ENCODE measurements around the gene SUN3. TPM values are rescaled to one million over a fixed set of nuclear protein-coding genes. Genes with fewer than 3 reads are reported as not detected.

Gene SUN3
- total RNA-seq, 3 donors from 2014 or later = not detected

DNA sequence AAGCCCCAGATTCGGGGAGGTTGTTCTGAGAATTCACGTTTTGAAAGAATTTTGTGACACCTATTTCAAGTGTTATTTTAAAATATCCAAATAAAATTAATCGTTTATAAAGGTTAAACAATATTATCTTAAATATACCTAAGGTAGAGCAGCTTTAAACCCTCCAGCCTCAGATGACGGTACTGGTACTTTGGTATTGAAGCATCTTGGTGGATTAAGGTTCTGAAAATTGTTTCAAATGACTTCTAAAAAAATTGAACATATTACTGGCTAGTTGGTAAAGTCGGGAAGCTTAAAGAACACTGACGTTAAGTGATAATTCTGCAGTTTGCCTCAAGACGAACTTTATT lies 49.1 kb downstream of the SUN3 start:
- peaks cover 16% of the 10 kb centered on the region for H3K36me3 Mint-ChIP-seq (ENCODE audit: insufficient read depth)
- peaks cover 17% of the 10 kb centered on the region for H3K4me1 Mint-ChIP-seq (ENCODE audit: low read depth)
- ATAC-seq = no peak
- H3K4me3 Mint-ChIP-seq = peak overlapping the region; percentile 94
- DNase-seq = no peak
- H3K9me3 Mint-ChIP-seq = no peaks in the 10 kb centered on the region
- no peaks in the 10 kb centered on the region for H3K27me3 Mint-ChIP-seq (ENCODE audit: low read depth)

DNA sequence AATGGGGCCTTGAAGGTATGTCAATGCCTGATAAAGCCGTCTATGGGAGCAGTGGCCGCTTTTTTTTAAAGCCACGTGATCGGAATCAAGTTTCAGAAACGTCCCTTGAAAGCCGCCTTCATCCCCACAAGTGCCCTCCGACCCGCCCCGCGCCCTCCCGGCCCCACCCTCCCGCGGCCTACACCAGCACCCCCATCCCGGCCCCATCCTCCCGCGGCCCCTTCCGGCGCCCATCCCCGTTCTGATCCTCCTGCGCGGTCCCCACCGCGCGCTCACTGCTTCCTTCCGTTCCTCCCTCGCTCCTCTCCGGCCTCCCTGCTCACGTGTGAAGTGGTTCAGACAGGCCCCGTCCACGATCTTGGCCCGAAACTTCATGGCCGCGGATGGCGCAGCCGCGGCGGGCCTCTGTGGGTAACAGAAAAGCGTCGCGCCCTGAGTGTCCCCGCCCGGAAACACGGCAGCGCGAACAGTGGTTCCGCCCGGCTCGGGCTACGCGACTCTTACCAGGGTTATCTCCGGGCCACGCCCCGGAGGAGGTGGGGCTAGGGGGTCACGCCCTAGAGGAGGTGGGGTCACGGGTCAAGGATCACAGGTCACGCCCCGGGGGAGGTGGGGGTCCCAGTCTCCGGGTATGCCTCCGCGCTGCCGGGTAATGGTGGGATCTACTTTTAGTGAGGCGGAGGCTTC lies 49.6 kb downstream of the SUN3 start, which contains the start of gene HUS1:
Gene HUS1 (minus strand): TSS at position 471 of the 687 bp plus-strand sequence. CDS start 96 bp downstream, at position 375.
- Mint-ChIP-seq H3K9me3 (no peaks in the 10 kb centered on the region), H3K4me3 (peak within 1 kb of the TSS; percentile 94), H3K27me3 (ENCODE audit: low read depth) (no peaks in the 10 kb centered on the region), H3K36me3 (ENCODE audit: insufficient read depth) (peaks cover 21% of the 10 kb centered on the region), H3K4me1 (ENCODE audit: low read depth) (peaks cover 18% of the 10 kb centered on the region)
- ATAC-seq (peak; percentile 98), DNase-seq (peak; percentile 90)

DNA sequence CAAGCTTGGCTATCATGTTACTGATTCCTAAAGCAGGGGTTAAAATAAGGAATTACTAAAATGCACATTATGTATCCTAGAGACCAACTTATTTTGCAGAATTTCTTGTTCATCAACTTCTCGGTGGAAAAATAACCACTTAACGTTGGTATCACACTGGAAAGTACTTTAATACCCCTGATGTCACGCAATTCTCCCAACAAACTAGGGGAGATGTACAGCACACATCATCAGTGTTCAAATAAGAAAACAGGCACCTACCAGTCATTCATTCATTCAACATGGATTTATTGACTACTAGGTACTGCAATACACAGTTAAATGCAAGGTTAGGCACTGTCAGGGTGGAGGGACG lies 50.1 kb downstream of the SUN3 start:
- Mint-ChIP-seq H3K36me3 (ENCODE audit: insufficient read depth) (peaks cover 26% of the 10 kb centered on the region), H3K27me3 (ENCODE audit: low read depth) (no peaks in the 10 kb centered on the region), H3K4me1 (ENCODE audit: low read depth) (peaks cover 24% of the 10 kb centered on the region), H3K4me3 (peak overlapping the region; percentile 94), H3K9me3 (no peaks in the 10 kb centered on the region)
- no peak for ATAC-seq
- no peak for DNase-seq

DNA sequence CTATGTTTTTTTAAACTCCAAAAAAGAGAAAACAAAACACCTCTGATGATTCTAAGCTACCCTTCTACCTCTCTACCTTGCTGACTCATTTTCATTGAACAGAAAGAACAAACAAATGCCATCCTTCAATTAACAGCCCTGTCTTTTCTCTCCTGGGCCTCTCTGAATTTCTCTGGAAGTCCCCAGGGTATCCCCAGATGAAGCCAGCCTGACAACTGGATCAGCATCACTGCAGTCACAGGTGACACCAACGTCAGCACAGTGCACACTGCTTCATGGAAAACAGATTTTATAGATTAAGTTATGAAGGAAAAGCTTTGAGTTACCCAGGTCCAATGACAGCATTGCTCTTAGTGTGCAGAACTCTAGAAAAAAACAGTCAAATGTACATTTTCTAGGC lies 55.2 kb downstream of the SUN3 start:
- ATAC-seq (peak; percentile 47), DNase-seq (no peak)
- H3K36me3 Mint-ChIP-seq (ENCODE audit: insufficient read depth) = peaks cover 51% of the 10 kb centered on the region
- no peaks in the 10 kb centered on the region for H3K27me3 Mint-ChIP-seq (ENCODE audit: low read depth)
- H3K9me3 Mint-ChIP-seq = no peaks in the 10 kb centered on the region
- H3K4me3 Mint-ChIP-seq = no peak overlapping the region
- peaks cover 49% of the 10 kb centered on the region for H3K4me1 Mint-ChIP-seq (ENCODE audit: low read depth)

DNA sequence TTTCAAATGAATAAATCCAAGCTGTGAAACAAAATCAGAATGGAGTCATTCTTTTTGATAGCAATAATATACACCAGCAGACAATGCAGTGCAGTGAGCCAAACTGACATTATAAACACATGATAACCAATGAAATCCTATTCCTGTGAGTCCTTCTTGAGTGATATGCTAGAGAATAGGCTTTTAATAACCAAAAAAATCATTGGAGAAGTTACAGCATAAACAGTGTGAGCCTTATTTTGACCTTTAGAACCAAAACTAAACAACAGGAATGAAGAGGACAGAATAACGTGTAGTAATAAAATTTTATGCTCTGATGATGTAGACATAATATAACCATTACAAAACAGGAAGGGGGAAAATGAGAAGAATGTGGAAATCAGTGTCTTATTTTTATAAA lies 58.1 kb downstream of the SUN3 start:
- DNase-seq = no peak
- H3K4me3 Mint-ChIP-seq = no peak overlapping the region
- no peaks in the 10 kb centered on the region for H3K27me3 Mint-ChIP-seq (ENCODE audit: low read depth)
- H3K9me3 Mint-ChIP-seq = no peaks in the 10 kb centered on the region
- H3K36me3 Mint-ChIP-seq (ENCODE audit: insufficient read depth) = peaks cover 55% of the 10 kb centered on the region
- ATAC-seq = no peak
- H3K4me1 Mint-ChIP-seq (ENCODE audit: low read depth) = peaks cover 43% of the 10 kb centered on the region

DNA sequence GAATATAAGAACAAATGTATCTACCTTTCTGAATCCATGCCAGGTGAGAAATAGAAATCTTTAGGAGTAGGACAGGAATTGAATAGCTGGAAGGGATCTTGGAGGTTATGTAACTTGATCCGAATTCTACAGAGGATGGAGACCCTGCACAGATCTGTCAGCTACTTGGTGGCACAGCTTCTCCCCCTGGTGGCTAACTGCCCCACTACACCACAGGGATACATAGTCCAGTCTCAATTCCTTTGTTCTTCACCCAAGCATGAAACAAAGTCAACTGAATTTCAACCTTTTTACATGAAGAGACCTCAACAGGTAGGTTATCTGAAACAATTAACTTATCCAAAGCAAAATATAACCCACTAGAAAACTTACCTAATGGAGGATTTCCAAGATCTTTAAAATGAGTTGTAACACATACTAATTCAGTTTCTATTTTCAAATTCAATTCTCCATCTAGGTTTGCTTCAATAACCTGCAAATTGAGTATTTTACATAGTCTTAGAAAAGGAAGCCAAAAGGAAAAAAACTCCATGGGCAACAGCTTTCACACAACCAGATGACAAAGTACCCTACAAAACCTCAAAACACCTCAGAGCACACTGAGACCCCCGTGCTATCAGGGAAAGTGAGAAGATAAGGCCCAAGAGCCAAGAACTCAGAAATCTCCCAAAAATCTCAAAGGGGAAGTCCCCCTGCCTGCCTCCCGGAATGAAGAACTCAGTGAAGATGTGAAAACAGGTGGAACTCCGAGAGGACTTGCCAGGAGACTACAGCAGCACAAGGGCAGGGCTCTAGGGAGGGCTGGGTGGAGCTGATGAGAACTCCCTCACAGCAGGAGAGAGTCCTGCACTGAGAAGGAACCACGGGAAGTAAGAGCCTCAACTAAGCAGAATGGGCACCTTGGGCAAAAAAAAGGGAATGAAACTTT lies 59.8 kb downstream of the SUN3 start:
- DNase-seq (peak; percentile 38), ATAC-seq (peak; percentile 76 to 80)
- Mint-ChIP-seq H3K36me3 (ENCODE audit: insufficient read depth) (peaks cover 61% of the 10 kb centered on the region), H3K27me3 (ENCODE audit: low read depth) (no peaks in the 10 kb centered on the region), H3K9me3 (no peaks in the 10 kb centered on the region), H3K4me1 (ENCODE audit: low read depth) (peaks cover 40% of the 10 kb centered on the region), H3K4me3 (no peak overlapping the region)

DNA sequence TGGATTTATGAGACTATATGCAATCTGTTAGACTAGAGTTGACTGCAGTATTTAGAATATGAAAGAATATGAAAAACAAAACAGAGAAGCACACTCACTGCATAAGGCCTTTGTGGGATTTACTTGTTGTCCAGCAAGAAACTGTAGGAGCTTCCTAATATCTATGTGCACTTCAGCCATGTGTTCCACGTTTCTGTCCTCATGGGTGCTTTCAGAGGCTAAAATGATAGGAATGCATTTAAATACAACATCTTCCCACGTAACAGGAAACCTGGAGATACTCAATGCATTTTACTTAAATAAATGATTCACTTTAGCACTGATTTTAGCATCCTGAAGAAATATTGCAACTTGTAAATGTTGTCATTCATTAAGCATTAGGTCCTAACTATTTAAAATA lies 61.2 kb downstream of the SUN3 start:
- H3K36me3 Mint-ChIP-seq (ENCODE audit: insufficient read depth) = peaks cover 56% of the 10 kb centered on the region
- no peak for DNase-seq

DNA sequence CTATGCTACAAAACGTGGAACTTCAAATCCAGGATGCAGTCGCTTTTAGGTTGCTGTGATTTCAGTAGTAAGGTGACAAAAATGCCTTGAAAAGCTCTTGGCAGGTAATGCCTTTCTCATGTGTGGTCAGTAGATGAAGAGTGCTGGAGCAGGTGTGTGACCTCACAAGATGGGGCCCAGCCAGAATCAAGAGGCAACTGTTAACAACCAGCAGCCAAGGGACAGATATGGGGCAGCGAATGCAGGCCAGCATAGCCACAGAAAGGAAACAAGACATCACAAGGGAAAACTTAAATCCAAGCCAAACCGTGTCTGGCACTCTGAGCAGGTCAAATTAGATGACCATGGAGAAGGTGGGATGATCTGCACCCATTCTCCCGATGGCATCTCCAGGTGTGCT lies 61.8 kb downstream of the SUN3 start:
- Mint-ChIP-seq H3K4me1 (ENCODE audit: low read depth) (peaks cover 24% of the 10 kb centered on the region), H3K9me3 (no peaks in the 10 kb centered on the region), H3K27me3 (ENCODE audit: low read depth) (no peaks in the 10 kb centered on the region), H3K36me3 (ENCODE audit: insufficient read depth) (peaks cover 55% of the 10 kb centered on the region), H3K4me3 (no peak overlapping the region)
- ATAC-seq (no peak), DNase-seq (no peak)

More for the DNA sequence above, 61.2 kb downstream of the SUN3 start:
- H3K9me3 Mint-ChIP-seq = no peaks in the 10 kb centered on the region
- H3K4me3 Mint-ChIP-seq = no peak overlapping the region
- no peak for ATAC-seq
- H3K27me3 Mint-ChIP-seq (ENCODE audit: low read depth) = no peaks in the 10 kb centered on the region
- peaks cover 27% of the 10 kb centered on the region for H3K4me1 Mint-ChIP-seq (ENCODE audit: low read depth)

DNA sequence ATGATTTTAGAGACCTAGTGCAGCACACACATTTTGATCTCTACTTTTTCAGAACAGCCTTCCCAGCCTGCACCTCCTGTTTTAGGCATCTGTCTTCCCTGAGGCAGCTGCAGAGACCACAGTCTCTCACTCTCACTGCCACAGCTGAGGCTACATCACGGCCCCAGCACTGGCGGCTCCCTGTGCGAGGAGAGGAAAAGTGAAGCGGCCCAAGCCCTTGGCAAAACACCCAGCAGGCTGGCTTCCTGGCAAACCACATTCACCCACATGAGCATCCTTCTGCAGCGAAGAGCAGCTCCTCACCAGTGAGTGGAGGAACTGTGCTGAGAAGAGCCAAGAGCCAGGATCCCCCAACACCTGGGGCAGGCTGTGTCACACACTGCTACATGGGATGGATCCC lies 63.5 kb downstream of the SUN3 start:
- Mint-ChIP-seq H3K9me3 (no peaks in the 10 kb centered on the region), H3K27me3 (ENCODE audit: low read depth) (no peaks in the 10 kb centered on the region), H3K36me3 (ENCODE audit: insufficient read depth) (peaks cover 67% of the 10 kb centered on the region), H3K4me3 (no peak overlapping the region), H3K4me1 (ENCODE audit: low read depth) (peaks cover 19% of the 10 kb centered on the region)
- no peak for DNase-seq
- ATAC-seq = no peak

DNA sequence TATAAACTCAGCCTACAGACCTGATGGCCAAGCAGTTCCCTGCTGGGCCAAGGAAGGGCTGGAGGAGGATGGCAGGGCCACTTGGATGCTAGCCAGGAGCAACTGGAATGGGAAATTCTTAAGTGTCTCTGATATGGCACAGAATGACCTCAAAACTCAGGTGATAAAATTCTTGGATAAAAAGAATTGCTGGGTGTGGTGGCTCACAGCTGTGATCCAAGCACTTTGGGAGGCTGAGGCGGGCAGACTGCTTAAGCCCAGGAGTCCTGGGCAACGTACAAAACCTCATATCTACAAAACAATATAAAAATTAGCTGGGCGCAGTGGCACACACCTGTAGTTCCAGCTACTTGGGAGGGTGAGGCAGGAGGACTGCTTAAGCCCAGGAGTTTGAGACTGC lies 66.6 kb downstream of the SUN3 start:
- Mint-ChIP-seq H3K4me1 (ENCODE audit: low read depth) (peaks cover 7% of the 10 kb centered on the region), H3K36me3 (ENCODE audit: insufficient read depth) (peaks cover 57% of the 10 kb centered on the region), H3K9me3 (no peaks in the 10 kb centered on the region), H3K27me3 (ENCODE audit: low read depth) (no peaks in the 10 kb centered on the region), H3K4me3 (no peak overlapping the region)
- DNase-seq (no peak), ATAC-seq (no peak)

DNA sequence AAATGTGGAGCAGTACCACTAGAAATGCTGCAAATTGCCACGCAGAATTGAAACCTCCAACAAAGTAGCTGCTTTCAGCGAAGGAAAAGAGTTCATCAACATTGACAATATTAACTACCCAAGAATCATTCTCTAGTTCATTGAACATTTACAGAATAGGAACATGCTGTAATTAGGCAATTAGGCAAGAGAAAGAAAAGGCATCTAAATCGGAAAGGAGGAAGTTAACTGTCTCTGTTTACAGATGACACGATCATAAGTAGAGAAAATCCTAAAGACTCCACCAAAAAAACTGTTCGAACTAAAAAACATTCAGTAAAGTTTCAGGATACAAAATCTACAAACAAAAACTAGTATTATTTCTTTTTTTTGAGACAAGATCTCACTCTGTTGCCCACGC lies 71.8 kb downstream of the SUN3 start:
- DNase-seq (no peak), ATAC-seq (no peak)
- Mint-ChIP-seq H3K9me3 (no peaks in the 10 kb centered on the region), H3K4me3 (no peak overlapping the region), H3K36me3 (ENCODE audit: insufficient read depth) (peaks cover 35% of the 10 kb centered on the region), H3K4me1 (ENCODE audit: low read depth) (peaks cover 2% of the 10 kb centered on the region), H3K27me3 (ENCODE audit: low read depth) (no peaks in the 10 kb centered on the region)

DNA sequence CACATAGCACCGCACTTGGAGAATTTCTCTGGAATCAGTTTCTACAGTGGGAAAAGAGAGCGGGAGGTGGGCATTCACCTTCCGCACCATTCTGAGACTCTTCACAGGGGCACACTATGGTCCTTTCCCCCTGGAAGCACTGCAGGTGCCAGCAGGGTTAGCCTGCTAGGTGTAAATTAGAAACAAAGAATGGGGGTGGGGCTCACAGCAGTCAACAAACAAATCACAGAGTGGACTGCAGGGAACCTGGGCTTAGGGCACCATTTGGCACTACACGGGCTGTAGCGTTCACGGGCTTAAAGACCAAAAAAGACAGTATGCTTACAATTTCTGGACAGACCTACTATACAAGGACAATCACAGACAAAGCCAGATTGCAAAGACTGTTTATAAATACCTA lies 72.7 kb downstream of the SUN3 start:
- ATAC-seq (no peak), DNase-seq (no peak)
- H3K9me3 Mint-ChIP-seq = no peaks in the 10 kb centered on the region
- H3K4me3 Mint-ChIP-seq = no peak overlapping the region
- peaks cover 28% of the 10 kb centered on the region for H3K36me3 Mint-ChIP-seq (ENCODE audit: insufficient read depth)
- peaks cover 2% of the 10 kb centered on the region for H3K4me1 Mint-ChIP-seq (ENCODE audit: low read depth)
- no peaks in the 10 kb centered on the region for H3K27me3 Mint-ChIP-seq (ENCODE audit: low read depth)

DNA sequence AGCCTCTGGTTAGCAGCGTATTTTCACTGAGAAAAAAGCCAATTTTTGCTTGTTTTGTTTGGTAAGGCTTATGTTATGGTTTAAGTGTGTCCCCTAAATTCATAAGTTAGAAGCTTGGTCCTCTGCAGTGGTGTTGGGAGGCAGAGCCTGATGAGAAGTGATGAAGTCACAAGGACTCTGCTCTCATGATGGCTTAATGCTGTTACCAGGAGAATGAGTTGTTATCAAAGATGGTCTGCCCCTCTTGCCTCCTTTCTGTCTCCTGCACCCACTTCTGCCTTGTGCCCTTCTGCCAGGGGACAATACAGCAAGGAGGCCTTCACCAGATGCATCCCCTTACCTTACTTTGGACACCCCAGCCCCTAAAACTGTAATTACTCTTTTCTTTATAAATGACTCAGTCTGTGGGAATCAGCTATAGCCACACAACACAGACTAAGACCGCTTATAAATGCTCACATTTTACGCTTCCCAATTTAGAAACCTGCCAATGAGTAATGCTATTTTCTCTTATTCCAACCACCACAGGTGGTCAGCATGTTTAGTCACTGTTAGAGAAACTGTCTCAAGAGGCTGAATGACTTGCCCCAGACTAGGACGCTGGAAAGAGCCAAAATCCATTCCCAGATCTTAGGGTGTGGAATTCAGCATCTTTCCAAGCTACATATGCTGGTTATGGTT lies 74.5 kb downstream of the SUN3 start:
- ATAC-seq (no peak), DNase-seq (no peak)
- Mint-ChIP-seq H3K27me3 (ENCODE audit: low read depth) (no peaks in the 10 kb centered on the region), H3K9me3 (no peaks in the 10 kb centered on the region), H3K4me3 (no peak overlapping the region), H3K36me3 (ENCODE audit: insufficient read depth) (peaks cover 21% of the 10 kb centered on the region), H3K4me1 (ENCODE audit: low read depth) (peaks cover 2% of the 10 kb centered on the region)

DNA sequence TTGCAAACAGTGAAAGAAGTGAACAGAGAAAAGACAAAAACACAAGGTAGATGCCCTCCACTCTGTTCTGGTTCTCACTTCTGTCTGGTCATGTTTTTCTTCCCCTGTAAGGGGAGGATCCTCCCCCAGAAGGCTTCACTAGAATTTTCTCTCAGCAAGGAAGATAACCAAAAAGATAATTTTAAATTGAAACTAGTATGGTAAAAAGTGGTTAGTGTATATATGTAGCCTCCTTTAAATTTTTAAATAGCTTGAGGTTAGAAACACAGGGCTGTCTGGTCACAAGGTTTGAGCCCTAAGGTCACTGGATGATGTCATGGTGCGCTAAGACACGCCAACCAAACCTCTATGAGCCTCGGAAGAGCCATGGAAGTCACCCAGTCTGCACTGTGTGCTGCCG lies 75.1 kb downstream of the SUN3 start:
- Mint-ChIP-seq H3K4me3 (no peak overlapping the region), H3K27me3 (ENCODE audit: low read depth) (no peaks in the 10 kb centered on the region), H3K4me1 (ENCODE audit: low read depth) (peaks cover 2% of the 10 kb centered on the region), H3K36me3 (ENCODE audit: insufficient read depth) (peaks cover 21% of the 10 kb centered on the region), H3K9me3 (no peaks in the 10 kb centered on the region)
- DNase-seq (no peak), ATAC-seq (no peak)

Data from activated T-cell treated with anti-CD3 and anti-CD28 coated beads, Interleukin-2, amount 50 U/mL, for 4 hours (primary cell).